Liver (tissue), 3 donors: ENCODE data around the gene IREB2.

Experiments
- ATF3 ChIP-seq: IDR thresholded peaks from 2 replicates; pipeline ENCODE4 v1.6.1; 2016; ENCODE audit warnings: antibody characterized with exemption
- FOXA1 ChIP-seq: IDR thresholded peaks from 2 replicates; pipeline ENCODE4 v1.6.1; 2016; ENCODE audit warnings: antibody characterized with exemption
- GABPA ChIP-seq, 2 donors: IDR thresholded peaks in 1 of 2; conservative IDR thresholded peaks in 1 of 2; 2 replicates each; pipeline ENCODE4 v1.6.1; 2016; ENCODE audit warnings: antibody characterized with exemption in 2 of 2, mild to moderate bottlenecking in 1 of 2, moderate library complexity in 1 of 2
- HNF4A ChIP-seq, 2 donors: conservative IDR thresholded peaks; 2 replicates each; pipeline ENCODE4 v1.6.1; 2016; ENCODE audit warnings: antibody characterized with exemption in 2 of 2, mild to moderate bottlenecking in 2 of 2
- HNF4G ChIP-seq: IDR thresholded peaks from 2 replicates; pipeline ENCODE4 v1.6.1; 2016; ENCODE audit warnings: antibody characterized with exemption
- JUND ChIP-seq, 2 donors: IDR thresholded peaks; 2 replicates each; pipeline ENCODE4 v1.6.1; 2016; ENCODE audit warnings: antibody characterized with exemption in 2 of 2
- MAX ChIP-seq: IDR thresholded peaks from 2 replicates; pipeline ENCODE4 v1.6.1; 2016; ENCODE audit warnings: antibody characterized with exemption
- RAD21 ChIP-seq, 2 donors: IDR thresholded peaks; 2 replicates each; pipeline ENCODE4 v1.6.1; 2016; ENCODE audit warnings: antibody characterized with exemption in 2 of 2, mild to moderate bottlenecking in 2 of 2
- SP1 ChIP-seq: IDR thresholded peaks from 2 replicates; pipeline ENCODE4 v1.6.1; 2018; ENCODE audit warnings: antibody characterized with exemption, mild to moderate bottlenecking
- TAF1 ChIP-seq: conservative IDR thresholded peaks from 2 replicates; pipeline ENCODE4 v1.6.1; 2016; ENCODE audit warnings: antibody characterized with exemption, mild to moderate bottlenecking
- YY1 ChIP-seq: IDR thresholded peaks from 2 replicates; pipeline ENCODE4 v1.6.1; 2016; ENCODE audit warnings: antibody characterized with exemption, mild to moderate bottlenecking
- ZBTB33 ChIP-seq: IDR thresholded peaks from 2 replicates; pipeline ENCODE4 v1.6.1; 2016; ENCODE audit warnings: antibody characterized with exemption
- TF ChIP-seq, protein P1 (sequence below): fragments of 150-350 bp; IDR thresholded peaks from 2 replicates; pipeline ENCODE4 v1.5.1; 2017; ENCODE audit warnings: improper control_type of control experiment, low read depth, low read length; ENCODE audit not compliant: missing input control
- TF ChIP-seq, protein P2 (sequence below): IDR thresholded peaks from 2 replicates; pipeline ENCODE4 v1.6.1; 2016; ENCODE audit warnings: antibody characterized with exemption, mild to moderate bottlenecking
- donor health status: healthy.
- donor health status: healthy.

DNA sequence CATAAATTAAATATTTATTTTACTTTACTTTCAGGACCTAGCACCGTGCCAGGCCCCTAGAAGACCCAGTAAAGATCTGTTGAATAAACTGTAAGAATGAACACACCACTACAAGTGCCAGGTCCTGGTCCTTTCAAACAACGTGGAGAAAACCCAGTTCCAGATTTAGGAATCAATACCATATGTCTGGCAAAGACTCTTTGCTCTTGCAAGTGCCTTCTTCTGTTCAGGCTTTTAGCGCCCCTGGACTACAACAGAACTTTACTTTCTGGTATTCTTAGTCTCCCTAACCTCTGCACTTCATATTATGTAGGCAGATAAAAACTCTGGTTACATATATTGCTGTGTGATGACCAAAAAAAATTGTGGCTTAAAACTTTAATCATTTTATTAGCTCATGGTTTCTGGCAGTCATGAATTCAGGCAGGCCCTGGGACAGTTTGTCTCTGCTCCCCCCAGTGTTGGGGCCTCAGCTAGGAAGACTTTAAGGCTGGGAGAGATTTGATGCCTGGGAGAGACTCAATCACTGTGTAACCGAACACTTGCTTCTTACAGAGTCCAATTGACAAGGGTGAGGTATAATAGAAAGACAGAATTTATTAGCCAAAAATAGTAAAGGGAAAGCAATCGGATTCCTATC lies 99.4 kb downstream of the IREB2 start:
- TF ChIP-seq, protein P1, sequence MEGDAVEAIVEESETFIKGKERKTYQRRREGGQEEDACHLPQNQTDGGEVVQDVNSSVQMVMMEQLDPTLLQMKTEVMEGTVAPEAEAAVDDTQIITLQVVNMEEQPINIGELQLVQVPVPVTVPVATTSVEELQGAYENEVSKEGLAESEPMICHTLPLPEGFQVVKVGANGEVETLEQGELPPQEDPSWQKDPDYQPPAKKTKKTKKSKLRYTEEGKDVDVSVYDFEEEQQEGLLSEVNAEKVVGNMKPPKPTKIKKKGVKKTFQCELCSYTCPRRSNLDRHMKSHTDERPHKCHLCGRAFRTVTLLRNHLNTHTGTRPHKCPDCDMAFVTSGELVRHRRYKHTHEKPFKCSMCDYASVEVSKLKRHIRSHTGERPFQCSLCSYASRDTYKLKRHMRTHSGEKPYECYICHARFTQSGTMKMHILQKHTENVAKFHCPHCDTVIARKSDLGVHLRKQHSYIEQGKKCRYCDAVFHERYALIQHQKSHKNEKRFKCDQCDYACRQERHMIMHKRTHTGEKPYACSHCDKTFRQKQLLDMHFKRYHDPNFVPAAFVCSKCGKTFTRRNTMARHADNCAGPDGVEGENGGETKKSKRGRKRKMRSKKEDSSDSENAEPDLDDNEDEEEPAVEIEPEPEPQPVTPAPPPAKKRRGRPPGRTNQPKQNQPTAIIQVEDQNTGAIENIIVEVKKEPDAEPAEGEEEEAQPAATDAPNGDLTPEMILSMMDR = no peak
- TF ChIP-seq YY1 (no peak), ZBTB33 (no peak), FOXA1 (no peak), GABPA (IDR thresholded peaks at IDR 0.05 in 1 of 2, conservative IDR thresholded peaks at IDR 0.05 in 1 of 2) (no peak), RAD21 (IDR thresholded peaks at IDR 0.05) (no peak), MAX (no peak), JUND (IDR thresholded peaks at IDR 0.05) (no peak), ATF3 (no peak), SP1 (no peak), HNF4A (conservative IDR thresholded peaks at IDR 0.05) (no peak), TAF1 (no peak), HNF4G (no peak)
- TF ChIP-seq, protein P2, sequence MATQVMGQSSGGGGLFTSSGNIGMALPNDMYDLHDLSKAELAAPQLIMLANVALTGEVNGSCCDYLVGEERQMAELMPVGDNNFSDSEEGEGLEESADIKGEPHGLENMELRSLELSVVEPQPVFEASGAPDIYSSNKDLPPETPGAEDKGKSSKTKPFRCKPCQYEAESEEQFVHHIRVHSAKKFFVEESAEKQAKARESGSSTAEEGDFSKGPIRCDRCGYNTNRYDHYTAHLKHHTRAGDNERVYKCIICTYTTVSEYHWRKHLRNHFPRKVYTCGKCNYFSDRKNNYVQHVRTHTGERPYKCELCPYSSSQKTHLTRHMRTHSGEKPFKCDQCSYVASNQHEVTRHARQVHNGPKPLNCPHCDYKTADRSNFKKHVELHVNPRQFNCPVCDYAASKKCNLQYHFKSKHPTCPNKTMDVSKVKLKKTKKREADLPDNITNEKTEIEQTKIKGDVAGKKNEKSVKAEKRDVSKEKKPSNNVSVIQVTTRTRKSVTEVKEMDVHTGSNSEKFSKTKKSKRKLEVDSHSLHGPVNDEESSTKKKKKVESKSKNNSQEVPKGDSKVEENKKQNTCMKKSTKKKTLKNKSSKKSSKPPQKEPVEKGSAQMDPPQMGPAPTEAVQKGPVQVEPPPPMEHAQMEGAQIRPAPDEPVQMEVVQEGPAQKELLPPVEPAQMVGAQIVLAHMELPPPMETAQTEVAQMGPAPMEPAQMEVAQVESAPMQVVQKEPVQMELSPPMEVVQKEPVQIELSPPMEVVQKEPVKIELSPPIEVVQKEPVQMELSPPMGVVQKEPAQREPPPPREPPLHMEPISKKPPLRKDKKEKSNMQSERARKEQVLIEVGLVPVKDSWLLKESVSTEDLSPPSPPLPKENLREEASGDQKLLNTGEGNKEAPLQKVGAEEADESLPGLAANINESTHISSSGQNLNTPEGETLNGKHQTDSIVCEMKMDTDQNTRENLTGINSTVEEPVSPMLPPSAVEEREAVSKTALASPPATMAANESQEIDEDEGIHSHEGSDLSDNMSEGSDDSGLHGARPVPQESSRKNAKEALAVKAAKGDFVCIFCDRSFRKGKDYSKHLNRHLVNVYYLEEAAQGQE = no peak
